Measurements from ENCODE around the gene CEP112. TPM values are rescaled to one million over a fixed set of nuclear protein-coding genes. Genes with fewer than 3 reads are reported as not detected.

CEP112 gene
- total and polyA plus RNA-seq, 2 of the 8 experiments (the other 6 are each of a cell fraction or from before 2014, with no cell fraction given) = 0.62 to 3.1 TPM

DNA sequence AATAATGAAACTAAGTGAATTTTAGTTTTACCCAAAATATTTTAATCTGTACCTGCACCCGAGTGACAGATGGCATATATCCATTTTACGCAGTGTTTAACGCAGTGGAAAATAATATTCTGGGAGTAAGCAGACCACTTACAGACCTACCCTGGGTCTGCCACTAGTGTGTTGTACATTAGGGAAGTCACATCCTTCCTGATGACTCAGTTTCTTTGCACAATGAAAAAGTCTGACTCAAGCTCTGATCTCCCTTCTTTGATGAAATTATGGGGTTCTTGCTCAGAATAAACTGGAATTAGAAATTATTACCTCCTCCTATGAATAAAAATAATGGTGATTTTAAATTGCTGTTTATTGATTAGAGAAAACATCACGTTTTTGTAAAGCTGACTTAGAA, 507.3 kb downstream of the CEP112 start (continued):
- TF ChIP-seq, protein P1, sequence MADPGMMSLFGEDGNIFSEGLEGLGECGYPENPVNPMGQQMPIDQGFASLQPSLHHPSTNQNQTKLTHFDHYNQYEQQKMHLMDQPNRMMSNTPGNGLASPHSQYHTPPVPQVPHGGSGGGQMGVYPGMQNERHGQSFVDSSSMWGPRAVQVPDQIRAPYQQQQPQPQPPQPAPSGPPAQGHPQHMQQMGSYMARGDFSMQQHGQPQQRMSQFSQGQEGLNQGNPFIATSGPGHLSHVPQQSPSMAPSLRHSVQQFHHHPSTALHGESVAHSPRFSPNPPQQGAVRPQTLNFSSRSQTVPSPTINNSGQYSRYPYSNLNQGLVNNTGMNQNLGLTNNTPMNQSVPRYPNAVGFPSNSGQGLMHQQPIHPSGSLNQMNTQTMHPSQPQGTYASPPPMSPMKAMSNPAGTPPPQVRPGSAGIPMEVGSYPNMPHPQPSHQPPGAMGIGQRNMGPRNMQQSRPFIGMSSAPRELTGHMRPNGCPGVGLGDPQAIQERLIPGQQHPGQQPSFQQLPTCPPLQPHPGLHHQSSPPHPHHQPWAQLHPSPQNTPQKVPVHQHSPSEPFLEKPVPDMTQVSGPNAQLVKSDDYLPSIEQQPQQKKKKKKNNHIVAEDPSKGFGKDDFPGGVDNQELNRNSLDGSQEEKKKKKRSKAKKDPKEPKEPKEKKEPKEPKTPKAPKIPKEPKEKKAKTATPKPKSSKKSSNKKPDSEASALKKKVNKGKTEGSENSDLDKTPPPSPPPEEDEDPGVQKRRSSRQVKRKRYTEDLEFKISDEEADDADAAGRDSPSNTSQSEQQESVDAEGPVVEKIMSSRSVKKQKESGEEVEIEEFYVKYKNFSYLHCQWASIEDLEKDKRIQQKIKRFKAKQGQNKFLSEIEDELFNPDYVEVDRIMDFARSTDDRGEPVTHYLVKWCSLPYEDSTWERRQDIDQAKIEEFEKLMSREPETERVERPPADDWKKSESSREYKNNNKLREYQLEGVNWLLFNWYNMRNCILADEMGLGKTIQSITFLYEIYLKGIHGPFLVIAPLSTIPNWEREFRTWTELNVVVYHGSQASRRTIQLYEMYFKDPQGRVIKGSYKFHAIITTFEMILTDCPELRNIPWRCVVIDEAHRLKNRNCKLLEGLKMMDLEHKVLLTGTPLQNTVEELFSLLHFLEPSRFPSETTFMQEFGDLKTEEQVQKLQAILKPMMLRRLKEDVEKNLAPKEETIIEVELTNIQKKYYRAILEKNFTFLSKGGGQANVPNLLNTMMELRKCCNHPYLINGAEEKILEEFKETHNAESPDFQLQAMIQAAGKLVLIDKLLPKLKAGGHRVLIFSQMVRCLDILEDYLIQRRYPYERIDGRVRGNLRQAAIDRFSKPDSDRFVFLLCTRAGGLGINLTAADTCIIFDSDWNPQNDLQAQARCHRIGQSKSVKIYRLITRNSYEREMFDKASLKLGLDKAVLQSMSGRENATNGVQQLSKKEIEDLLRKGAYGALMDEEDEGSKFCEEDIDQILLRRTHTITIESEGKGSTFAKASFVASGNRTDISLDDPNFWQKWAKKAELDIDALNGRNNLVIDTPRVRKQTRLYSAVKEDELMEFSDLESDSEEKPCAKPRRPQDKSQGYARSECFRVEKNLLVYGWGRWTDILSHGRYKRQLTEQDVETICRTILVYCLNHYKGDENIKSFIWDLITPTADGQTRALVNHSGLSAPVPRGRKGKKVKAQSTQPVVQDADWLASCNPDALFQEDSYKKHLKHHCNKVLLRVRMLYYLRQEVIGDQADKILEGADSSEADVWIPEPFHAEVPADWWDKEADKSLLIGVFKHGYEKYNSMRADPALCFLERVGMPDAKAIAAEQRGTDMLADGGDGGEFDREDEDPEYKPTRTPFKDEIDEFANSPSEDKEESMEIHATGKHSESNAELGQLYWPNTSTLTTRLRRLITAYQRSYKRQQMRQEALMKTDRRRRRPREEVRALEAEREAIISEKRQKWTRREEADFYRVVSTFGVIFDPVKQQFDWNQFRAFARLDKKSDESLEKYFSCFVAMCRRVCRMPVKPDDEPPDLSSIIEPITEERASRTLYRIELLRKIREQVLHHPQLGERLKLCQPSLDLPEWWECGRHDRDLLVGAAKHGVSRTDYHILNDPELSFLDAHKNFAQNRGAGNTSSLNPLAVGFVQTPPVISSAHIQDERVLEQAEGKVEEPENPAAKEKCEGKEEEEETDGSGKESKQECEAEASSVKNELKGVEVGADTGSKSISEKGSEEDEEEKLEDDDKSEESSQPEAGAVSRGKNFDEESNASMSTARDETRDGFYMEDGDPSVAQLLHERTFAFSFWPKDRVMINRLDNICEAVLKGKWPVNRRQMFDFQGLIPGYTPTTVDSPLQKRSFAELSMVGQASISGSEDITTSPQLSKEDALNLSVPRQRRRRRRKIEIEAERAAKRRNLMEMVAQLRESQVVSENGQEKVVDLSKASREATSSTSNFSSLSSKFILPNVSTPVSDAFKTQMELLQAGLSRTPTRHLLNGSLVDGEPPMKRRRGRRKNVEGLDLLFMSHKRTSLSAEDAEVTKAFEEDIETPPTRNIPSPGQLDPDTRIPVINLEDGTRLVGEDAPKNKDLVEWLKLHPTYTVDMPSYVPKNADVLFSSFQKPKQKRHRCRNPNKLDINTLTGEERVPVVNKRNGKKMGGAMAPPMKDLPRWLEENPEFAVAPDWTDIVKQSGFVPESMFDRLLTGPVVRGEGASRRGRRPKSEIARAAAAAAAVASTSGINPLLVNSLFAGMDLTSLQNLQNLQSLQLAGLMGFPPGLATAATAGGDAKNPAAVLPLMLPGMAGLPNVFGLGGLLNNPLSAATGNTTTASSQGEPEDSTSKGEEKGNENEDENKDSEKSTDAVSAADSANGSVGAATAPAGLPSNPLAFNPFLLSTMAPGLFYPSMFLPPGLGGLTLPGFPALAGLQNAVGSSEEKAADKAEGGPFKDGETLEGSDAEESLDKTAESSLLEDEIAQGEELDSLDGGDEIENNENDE (IDR thresholded peaks at IDR 0.05; ENCODE audit: insufficient replicate concordance, low read length) = no peak
- TF ChIP-seq CTBP2 (IDR thresholded peaks at IDR 0.05; ENCODE audit: borderline replicate concordance, insufficient read depth, insufficient read length, low read length) = no peak
- TF ChIP-seq CEBPB (IDR thresholded peaks at IDR 0.05; ENCODE audit: low read depth, low read length) = no peak
- no peak for TF ChIP-seq SP2 (IDR thresholded peaks at IDR 0.05; ENCODE audit: low read length)
- TF ChIP-seq YY1 (IDR thresholded peaks at IDR 0.05; ENCODE audit: low read depth, low read length) = no peak
- TF ChIP-seq RBBP5 (IDR thresholded peaks at IDR 0.05; ENCODE audit: borderline replicate concordance, low read depth, low read length) = no peak
- no peak for TF ChIP-seq TCF12 (IDR thresholded peaks at IDR 0.05; ENCODE audit: low read depth, low read length)
- TF ChIP-seq, protein P2, sequence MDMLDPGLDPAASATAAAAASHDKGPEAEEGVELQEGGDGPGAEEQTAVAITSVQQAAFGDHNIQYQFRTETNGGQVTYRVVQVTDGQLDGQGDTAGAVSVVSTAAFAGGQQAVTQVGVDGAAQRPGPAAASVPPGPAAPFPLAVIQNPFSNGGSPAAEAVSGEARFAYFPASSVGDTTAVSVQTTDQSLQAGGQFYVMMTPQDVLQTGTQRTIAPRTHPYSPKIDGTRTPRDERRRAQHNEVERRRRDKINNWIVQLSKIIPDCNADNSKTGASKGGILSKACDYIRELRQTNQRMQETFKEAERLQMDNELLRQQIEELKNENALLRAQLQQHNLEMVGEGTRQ (IDR thresholded peaks at IDR 0.05; ENCODE audit: low read length) = no peak
- TF ChIP-seq ASH2L (IDR thresholded peaks at IDR 0.05; ENCODE audit: low read length) = no peak
- no peak for TF ChIP-seq BACH1 (IDR thresholded peaks at IDR 0.05; ENCODE audit: low read length)

Data from H1 (cell line).